Fibroblast of the aortic adventitia (primary cell): ENCODE measurements around the gene ZMAT1. TPM values are rescaled to one million over a fixed set of nuclear protein-coding genes. Genes with fewer than 3 reads are reported as not detected.
A peak's percentile ranks its signal among the peaks of the same experiment; 100 is the strongest.

ENCODE experiments used
- DNase-seq: peaks from one replicate; pipeline ENCODE4 v3.0.0-alpha.2; 2010; ENCODE audit warnings: low read depth
- H3K4me3 ChIP-seq: 2 replicates; pipeline ENCODE4 v1.5.1; 2011; ENCODE audit warnings: low read depth, mild to moderate bottlenecking, control low read depth, low read length, moderate library complexity
- CTCF ChIP-seq: IDR thresholded peaks from 2 replicates; pipeline ENCODE4 v1.5.1; 2011; ENCODE audit warnings: mild to moderate bottlenecking, low read length, control low read depth, inconsistent platforms; ENCODE audit not compliant: insufficient read depth
- total RNA-seq: library from RNA; depleted of rRNA; stranded (reverse); fragments of >200 nt; gene quantifications from 2 replicates; pipeline ENCODE4 v1.2.3, GENCODE V29; 2012; ENCODE audit warnings: low replicate concordance

Gene ZMAT1
- total RNA-seq, 1 donor = 0.18 TPM

- H3K4me3 ChIP-seq = no peak overlapping the region
- DNase-seq = no peak
- no peak for TF ChIP-seq CTCF
Measured at GRCh38 chrX:101950581-101950980, 18.8 kb upstream of the ZMAT1 start.

GRCh38 chrX:101932249-101932570 lies 383 bp upstream of the ZMAT1 start:
- H3K4me3 ChIP-seq = peak overlapping the region; percentile 60
- DNase-seq = no peak
- no peak for TF ChIP-seq CTCF

GRCh38 chrX:101931136-101931487 lies 715 bp downstream of the ZMAT1 start:
- H3K4me3 ChIP-seq = no peak overlapping the region
- no peak for DNase-seq
- no peak for TF ChIP-seq CTCF

- no peak overlapping the region for H3K4me3 ChIP-seq
- no peak for DNase-seq
- no peak for TF ChIP-seq CTCF
Measured at GRCh38 chrX:101925733-101926132, 6.1 kb downstream of the ZMAT1 start.

GRCh38 chrX:101918751-101919150 lies 13.1 kb downstream of the ZMAT1 start:
- TF ChIP-seq CTCF = no peak
- DNase-seq = no peak
- H3K4me3 ChIP-seq = no peak overlapping the region

GRCh38 chrX:101906136-101906796 lies 25.6 kb downstream of the ZMAT1 start:
- TF ChIP-seq CTCF = no peak
- DNase-seq = no peak
- no peak overlapping the region for H3K4me3 ChIP-seq

GRCh38 chrX:101904996-101905395 lies 26.8 kb downstream of the ZMAT1 start:
- no peak for DNase-seq
- no peak for TF ChIP-seq CTCF
- H3K4me3 ChIP-seq = no peak overlapping the region
